Ascending aorta (tissue), 2 donors: Measurements from ENCODE around the gene GPR39. TPM values are rescaled to one million over a fixed set of nuclear protein-coding genes. Genes with fewer than 3 reads are reported as not detected.

Source experiments
- DNase-seq, 2 donors: peaks; one replicate each; pipeline ENCODE4 v3.0.0-alpha.2; 2019; ENCODE audit warnings: low spot score in 2 of 2
- H3K27ac ChIP-seq, 2 donors: fragments of 200-600 bp; sonication (generic); one replicate each; pipeline ENCODE4 v1.5.1; 2016 to 2017; ENCODE audit warnings: mild to moderate bottlenecking in 1 of 2
- H3K27me3 ChIP-seq: fragments of 200-600 bp; sonication (generic); one replicate; pipeline ENCODE4 v1.5.1; 2017
- H3K36me3 ChIP-seq, 2 donors: fragments of 200-600 bp; sonication (generic); one replicate each; pipeline ENCODE4 v1.5.1; 2016
- H3K4me1 ChIP-seq, 2 donors: fragments of 200-600 bp; sonication (generic); one replicate each; pipeline ENCODE4 v1.5.1; 2016 to 2017; ENCODE audit warnings: mild to moderate bottlenecking in 1 of 2
- H3K4me3 ChIP-seq, 2 donors: fragments of 200-600 bp; sonication (generic); one replicate each; pipeline ENCODE4 v1.5.1; 2016 to 2017; ENCODE audit warnings: mild to moderate bottlenecking in 1 of 2
- H3K9me3 ChIP-seq, 2 donors: fragments of 200-600 bp; sonication (generic); one replicate each; pipeline ENCODE4 v1.5.1; 2016
- intact Hi-C: fragments of 100-400 bp; cut with DNase I; formaldehyde crosslinking; loops from one replicate; pipeline ENCODE4 v1.15.1; 2023
- total RNA-seq: library from RNA; depleted of rRNA; stranded (reverse); fragments of >200 nt; gene quantifications from one replicate; pipeline ENCODE4 v1.1.0, GENCODE V29; 2016
- TF ChIP-seq, protein P1 (sequence below), 3 experiments: fragments of 200-600 bp in 2 of 3; fragments of 450-650 bp in 1 of 3; sonication (generic) in 2 of 3; IDR thresholded peaks; one replicate each; pipeline ENCODE4 v1.5.1; 2016 to 2019; ENCODE audit warnings: antibody characterized with exemption in 3 of 3, mild to moderate bottlenecking in 1 of 3, moderate library complexity in 1 of 3

Gene GPR39
- total RNA-seq, 1 donor from 2014 or later = 0.64 TPM

DNA sequence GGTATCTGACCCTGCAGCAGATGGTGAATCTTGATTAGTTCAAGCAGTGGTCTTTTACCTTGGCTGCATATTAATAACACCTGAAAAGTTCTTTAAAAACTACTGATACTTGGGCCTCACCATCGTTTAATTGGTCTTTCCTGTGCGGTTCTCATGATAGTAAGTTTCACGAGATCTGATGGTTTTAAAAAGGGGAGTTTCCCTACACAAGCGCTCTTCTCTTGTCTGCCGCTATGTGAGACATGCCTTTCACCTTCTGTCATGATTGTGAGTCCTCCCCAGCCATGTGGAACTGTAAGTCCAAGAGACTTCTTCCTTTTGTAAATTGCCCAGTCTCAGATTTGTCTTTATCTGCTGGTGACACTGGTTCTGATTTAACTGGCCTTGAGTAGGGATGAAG lies 151.1 kb downstream of the GPR39 start:
- Histone ChIP-seq H3K27me3 (no peaks in the 10 kb centered on the region), H3K9me3 (no peaks in the 10 kb centered on the region), H3K27ac (no peak overlapping the region), H3K4me1 (no peaks in the 10 kb centered on the region), H3K4me3 (no peak overlapping the region), H3K36me3 (no peaks in the 10 kb centered on the region)
- no peak for DNase-seq
- TF ChIP-seq, protein P1, sequence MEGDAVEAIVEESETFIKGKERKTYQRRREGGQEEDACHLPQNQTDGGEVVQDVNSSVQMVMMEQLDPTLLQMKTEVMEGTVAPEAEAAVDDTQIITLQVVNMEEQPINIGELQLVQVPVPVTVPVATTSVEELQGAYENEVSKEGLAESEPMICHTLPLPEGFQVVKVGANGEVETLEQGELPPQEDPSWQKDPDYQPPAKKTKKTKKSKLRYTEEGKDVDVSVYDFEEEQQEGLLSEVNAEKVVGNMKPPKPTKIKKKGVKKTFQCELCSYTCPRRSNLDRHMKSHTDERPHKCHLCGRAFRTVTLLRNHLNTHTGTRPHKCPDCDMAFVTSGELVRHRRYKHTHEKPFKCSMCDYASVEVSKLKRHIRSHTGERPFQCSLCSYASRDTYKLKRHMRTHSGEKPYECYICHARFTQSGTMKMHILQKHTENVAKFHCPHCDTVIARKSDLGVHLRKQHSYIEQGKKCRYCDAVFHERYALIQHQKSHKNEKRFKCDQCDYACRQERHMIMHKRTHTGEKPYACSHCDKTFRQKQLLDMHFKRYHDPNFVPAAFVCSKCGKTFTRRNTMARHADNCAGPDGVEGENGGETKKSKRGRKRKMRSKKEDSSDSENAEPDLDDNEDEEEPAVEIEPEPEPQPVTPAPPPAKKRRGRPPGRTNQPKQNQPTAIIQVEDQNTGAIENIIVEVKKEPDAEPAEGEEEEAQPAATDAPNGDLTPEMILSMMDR (IDR thresholded peaks at IDR 0.05) = no peak
- intact Hi-C loops = no loop called here

- Histone ChIP-seq H3K4me1 (no peaks in the 10 kb centered on the region), H3K27me3 (no peaks in the 10 kb centered on the region), H3K4me3 (no peak overlapping the region), H3K9me3 (no peaks in the 10 kb centered on the region), H3K27ac (no peak overlapping the region), H3K36me3 (no peaks in the 10 kb centered on the region)
- no peak for DNase-seq
- intact Hi-C loops = no loop called here
- TF ChIP-seq, protein P1 (IDR thresholded peaks at IDR 0.05) = no peak
Observed at GRCh38 chr2:132568656-132569055, 152.1 kb downstream of the GPR39 start.

DNA sequence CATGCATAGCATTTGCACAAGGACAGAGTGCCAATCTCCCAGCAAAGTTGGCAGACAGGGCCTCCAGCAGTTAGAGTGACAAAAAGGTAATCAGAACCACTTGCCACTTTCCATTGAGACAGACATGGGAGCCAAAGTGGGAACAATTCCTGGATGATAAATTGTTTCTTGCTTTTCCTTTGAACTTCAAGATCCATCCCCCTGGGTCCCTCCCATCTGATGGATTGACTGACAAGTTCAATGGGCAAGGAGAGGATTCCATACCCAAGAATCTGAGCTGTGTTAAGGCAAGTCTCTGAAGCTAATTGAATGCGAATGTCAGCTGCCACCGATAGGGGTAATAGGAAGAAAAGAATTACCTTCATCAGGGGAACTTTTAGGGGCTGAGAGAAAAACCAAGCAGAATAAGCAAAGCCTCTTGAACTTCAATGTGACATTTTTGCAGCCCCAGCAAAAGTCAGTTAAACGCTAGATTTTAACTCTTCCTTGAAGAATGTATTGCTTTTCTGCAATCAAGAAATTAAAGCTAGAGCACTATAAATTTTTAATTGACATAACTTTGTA lies 156.9 kb downstream of the GPR39 start:
- intact Hi-C loops = no loop called here
- TF ChIP-seq, protein P1 (IDR thresholded peaks at IDR 0.05) = no peak
- no peaks in the 10 kb centered on the region for H3K27me3 ChIP-seq

DNA sequence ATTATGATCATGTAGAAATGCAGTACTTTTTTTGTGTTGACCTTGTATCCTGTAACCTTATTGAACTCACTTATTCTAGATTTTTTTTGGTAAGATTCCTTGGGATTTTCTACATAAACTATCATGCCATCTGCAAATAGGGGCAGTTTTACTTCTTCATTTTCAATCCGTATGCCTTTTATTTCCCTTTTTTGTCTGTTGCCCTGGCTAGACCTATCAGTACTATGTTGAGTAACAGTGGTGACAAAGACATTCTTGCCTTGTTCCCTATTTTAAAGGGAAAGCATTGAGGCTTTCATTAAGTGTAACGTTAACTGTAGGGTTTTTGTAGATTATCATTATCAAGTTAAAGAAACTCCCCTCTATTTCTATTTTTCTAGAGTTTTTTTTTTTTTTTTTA lies 161.1 kb downstream of the GPR39 start:
- Histone ChIP-seq H3K4me3 (no peak overlapping the region), H3K9me3 (no peaks in the 10 kb centered on the region), H3K27me3 (no peaks in the 10 kb centered on the region), H3K4me1 (no peaks in the 10 kb centered on the region), H3K27ac (no peak overlapping the region), H3K36me3 (no peaks in the 10 kb centered on the region)
- TF ChIP-seq, protein P1 (IDR thresholded peaks at IDR 0.05) = no peak
- no peak for DNase-seq
- intact Hi-C loops = no loop called here

More for the DNA sequence above, 156.9 kb downstream of the GPR39 start:
- H3K4me1 ChIP-seq = no peaks in the 10 kb centered on the region
- no peaks in the 10 kb centered on the region for H3K36me3 ChIP-seq
- no peak overlapping the region for H3K4me3 ChIP-seq
- DNase-seq = no peak
- H3K27ac ChIP-seq = no peak overlapping the region
- no peaks in the 10 kb centered on the region for H3K9me3 ChIP-seq

DNA sequence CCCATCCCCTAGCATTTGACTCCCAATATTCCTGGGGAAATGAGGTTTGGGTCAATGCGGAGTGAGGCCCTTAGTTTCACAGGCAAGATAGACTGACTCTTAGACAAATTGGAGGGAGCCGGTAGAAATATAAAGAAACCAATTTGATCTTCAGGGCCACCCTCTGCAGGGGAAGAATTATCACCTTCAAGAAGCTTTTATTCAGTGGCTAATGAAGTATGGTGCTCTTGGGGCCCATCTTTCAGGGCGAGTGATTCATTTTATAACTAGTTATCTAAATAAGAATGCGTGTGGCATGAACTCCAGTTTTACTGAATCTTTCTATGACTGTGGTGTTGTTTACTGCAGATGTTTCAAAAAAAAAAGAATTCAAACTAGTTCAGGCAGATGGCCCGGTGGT lies 165.0 kb downstream of the GPR39 start:
- Histone ChIP-seq H3K4me1 (no peaks in the 10 kb centered on the region), H3K36me3 (no peaks in the 10 kb centered on the region), H3K27ac (no peak overlapping the region), H3K27me3 (no peaks in the 10 kb centered on the region), H3K9me3 (no peaks in the 10 kb centered on the region), H3K4me3 (no peak overlapping the region)
- TF ChIP-seq, protein P1 (IDR thresholded peaks at IDR 0.05) = no peak
- DNase-seq = no peak
- intact Hi-C loops = no loop called here
